ENCODE data around the gene GNPAT. TPM values are rescaled to one million over a fixed set of nuclear protein-coding genes. Genes with fewer than 3 reads are reported as not detected.

Gene GNPAT
- total RNA-seq, 2 donors from 2014 or later, result 26.5 to 29.2 TPM

DNA sequence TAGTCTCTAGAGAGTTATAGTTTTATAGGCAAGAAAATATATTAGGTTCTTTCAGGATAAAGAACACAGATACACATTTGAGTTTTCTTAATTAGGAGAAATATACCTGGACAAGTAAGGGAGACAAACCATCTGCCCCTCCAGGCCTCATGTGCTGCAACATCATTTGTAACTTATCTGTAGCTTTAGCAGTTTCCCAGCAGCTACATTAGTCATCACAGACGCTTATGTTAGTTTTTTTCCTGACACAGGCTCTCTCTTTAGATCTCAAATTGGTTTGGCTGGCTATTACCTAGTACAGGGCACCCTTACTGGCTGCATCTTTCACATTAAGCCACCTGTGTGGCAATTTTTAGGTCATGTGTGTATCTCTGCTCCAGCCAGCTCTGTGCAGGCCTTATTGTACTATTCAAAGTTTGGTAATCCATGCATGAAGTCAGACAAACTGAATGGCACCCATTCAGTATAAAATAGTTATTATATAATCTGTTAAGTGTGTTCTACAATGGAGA lies 25.9 kb downstream of the GNPAT start:
- Histone ChIP-seq H3K27ac (no peak overlapping the region), H3K4me1 (ENCODE audit: control insufficient read depth in 1 of 2, low read depth in 2 of 2) (no peaks in the 10 kb centered on the region), H3K4me3 (no peak overlapping the region), H3K36me3 (peaks cover 40% of the 10 kb centered on the region), H3K27me3 (replicated peaks; ENCODE audit: insufficient read depth) (no peaks in the 10 kb centered on the region), H3K9me3 (no peaks in the 10 kb centered on the region)
- ATAC-seq (ENCODE audit: insufficient number of reproducible peaks, low FRiP score, low read depth), result no peak
- TF ChIP-seq, protein P1, sequence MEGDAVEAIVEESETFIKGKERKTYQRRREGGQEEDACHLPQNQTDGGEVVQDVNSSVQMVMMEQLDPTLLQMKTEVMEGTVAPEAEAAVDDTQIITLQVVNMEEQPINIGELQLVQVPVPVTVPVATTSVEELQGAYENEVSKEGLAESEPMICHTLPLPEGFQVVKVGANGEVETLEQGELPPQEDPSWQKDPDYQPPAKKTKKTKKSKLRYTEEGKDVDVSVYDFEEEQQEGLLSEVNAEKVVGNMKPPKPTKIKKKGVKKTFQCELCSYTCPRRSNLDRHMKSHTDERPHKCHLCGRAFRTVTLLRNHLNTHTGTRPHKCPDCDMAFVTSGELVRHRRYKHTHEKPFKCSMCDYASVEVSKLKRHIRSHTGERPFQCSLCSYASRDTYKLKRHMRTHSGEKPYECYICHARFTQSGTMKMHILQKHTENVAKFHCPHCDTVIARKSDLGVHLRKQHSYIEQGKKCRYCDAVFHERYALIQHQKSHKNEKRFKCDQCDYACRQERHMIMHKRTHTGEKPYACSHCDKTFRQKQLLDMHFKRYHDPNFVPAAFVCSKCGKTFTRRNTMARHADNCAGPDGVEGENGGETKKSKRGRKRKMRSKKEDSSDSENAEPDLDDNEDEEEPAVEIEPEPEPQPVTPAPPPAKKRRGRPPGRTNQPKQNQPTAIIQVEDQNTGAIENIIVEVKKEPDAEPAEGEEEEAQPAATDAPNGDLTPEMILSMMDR (IDR thresholded peaks at IDR 0.05), result no peak
- DNase-seq (ENCODE audit: low spot score), result no peak

DNA sequence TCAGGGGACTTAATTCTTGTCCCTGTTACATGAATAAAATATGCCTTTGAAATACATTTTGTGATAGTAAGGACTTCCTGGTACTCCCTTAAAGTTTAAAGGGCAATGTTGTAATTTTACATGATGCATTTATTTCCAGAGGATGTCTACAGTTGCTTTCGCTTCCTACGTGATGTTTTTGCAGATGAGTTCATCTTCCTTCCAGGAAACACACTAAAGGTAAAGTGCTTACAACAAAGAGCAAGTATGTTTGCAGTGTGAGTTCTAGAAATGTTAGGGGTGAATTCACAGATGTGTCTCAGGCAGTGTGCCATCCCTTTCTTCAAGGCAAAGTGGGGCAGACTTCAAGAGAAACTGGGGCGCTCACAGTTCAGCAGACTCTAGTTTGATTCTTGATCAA lies 31.2 kb downstream of the GNPAT start:
- no peak overlapping the region for H3K27ac ChIP-seq
- TF ChIP-seq, protein P1 (IDR thresholded peaks at IDR 0.05), result no peak
- no peaks in the 10 kb centered on the region for H3K27me3 ChIP-seq (replicated peaks; ENCODE audit: insufficient read depth)
- no peaks in the 10 kb centered on the region for H3K9me3 ChIP-seq
- ATAC-seq (ENCODE audit: insufficient number of reproducible peaks, low FRiP score, low read depth), result no peak
- H3K36me3 ChIP-seq, result peaks cover 45% of the 10 kb centered on the region
- H3K4me3 ChIP-seq, result no peak overlapping the region
- no peak for DNase-seq (ENCODE audit: low spot score)
- H3K4me1 ChIP-seq (ENCODE audit: control insufficient read depth in 1 of 2, low read depth in 2 of 2), result no peaks in the 10 kb centered on the region

DNA sequence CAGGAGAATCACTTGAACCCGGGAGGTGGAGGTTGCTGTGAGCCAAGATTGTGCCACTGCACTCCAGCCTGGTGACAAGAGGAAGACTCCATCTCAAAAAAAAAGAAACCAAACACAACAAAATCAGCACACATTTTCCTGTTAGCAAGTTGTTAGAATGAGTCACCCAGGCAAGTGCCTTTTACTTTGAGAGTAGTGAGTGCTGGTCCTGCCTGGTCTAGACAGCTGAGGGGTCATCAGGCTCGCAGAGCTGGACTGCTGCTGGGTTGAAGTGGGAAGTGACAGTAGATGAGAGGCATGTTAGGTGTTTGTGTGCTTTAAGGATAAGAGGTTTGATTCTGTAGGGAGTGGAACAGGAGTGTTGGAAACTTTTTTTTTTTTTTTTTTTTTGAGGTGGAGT lies 31.9 kb downstream of the GNPAT start:
- ATAC-seq (ENCODE audit: insufficient number of reproducible peaks, low FRiP score, low read depth) (no peak), DNase-seq (ENCODE audit: low spot score) (no peak)
- Histone ChIP-seq H3K9me3 (no peaks in the 10 kb centered on the region), H3K27ac (no peak overlapping the region), H3K4me3 (no peak overlapping the region), H3K36me3 (peaks cover 38% of the 10 kb centered on the region), H3K4me1 (ENCODE audit: control insufficient read depth in 1 of 2, low read depth in 2 of 2) (no peaks in the 10 kb centered on the region), H3K27me3 (replicated peaks; ENCODE audit: insufficient read depth) (no peaks in the 10 kb centered on the region)
- TF ChIP-seq, protein P1 (IDR thresholded peaks at IDR 0.05), result no peak

DNA sequence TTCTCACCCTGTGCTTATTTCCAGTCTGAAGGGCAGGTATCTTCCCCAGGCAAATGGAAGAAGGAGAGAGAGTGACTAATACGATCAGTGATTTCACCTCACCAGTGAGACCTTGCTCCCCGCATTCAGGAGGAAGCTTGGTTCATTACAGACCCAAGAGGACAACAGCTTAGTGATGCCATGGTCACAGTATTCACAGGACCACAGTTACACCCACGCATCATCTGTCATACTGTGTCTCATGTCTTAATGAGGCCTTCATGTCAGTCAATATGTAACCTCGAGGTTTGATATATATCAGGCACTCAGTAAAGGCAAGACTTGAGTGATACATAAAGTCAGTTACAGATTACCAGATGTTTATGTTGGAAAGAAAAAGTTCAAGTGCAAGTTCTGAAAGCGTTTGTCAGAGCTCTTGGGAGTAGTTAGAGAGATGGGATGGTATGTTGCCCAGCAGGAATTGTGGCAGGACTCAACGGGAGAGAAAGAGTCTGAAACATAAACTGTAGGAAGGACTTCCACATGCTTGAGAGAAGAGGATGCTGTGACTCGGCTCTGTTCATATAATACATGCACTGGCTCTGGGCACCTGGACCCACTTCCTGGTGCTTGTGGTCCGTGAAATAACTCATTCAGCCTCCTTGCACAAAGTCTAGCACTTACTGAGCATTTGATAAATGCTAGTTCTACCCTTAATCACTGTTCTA lies 33.3 kb downstream of the GNPAT start:
- DNase-seq (ENCODE audit: low spot score) (no peak), ATAC-seq (ENCODE audit: insufficient number of reproducible peaks, low FRiP score, low read depth) (no peak)
- no peaks in the 10 kb centered on the region for H3K27me3 ChIP-seq (replicated peaks; ENCODE audit: insufficient read depth)
- no peaks in the 10 kb centered on the region for H3K9me3 ChIP-seq
- TF ChIP-seq, protein P1 (IDR thresholded peaks at IDR 0.05), result no peak
- no peak overlapping the region for H3K4me3 ChIP-seq
- no peak overlapping the region for H3K27ac ChIP-seq
- H3K4me1 ChIP-seq (ENCODE audit: control insufficient read depth in 1 of 2, low read depth in 2 of 2), result no peaks in the 10 kb centered on the region
- peaks cover 33% of the 10 kb centered on the region for H3K36me3 ChIP-seq

DNA sequence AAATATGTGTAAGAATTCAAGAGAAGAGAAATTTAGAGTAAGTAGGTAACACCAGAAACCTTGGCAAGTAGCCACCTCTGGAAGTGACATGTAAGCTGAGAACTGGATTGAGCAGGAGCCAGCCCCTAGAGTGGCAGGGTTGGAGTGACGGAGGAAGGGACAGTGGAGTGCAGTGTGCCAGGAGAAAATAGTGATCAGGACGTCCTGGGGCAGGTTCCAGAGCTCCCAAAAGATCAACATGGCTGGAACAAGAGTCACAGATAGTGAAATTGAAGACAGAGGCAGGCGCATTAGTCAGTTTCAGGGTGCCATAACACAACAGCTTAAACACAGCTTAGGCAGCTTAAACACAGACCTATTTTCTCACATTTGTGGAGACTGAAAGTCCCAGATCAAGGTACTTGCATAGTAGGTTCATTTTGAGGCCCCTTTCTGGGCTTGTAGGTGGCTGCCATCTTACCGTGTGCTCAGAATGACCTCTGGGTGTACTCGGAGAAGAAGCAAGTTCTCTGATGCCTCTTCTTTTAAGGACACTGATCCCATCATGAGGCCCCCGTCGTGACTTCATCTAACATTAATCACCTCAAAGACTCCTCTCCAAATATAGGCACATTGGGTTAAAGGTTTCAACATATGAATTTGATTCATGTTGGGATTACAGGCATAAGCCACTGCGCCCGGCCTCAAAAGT lies 37.2 kb downstream of the GNPAT start:
- Histone ChIP-seq H3K9me3 (no peaks in the 10 kb centered on the region), H3K27me3 (replicated peaks; ENCODE audit: insufficient read depth) (no peaks in the 10 kb centered on the region), H3K36me3 (peaks cover 22% of the 10 kb centered on the region), H3K4me3 (no peak overlapping the region), H3K4me1 (ENCODE audit: control insufficient read depth in 1 of 2, low read depth in 2 of 2) (no peaks in the 10 kb centered on the region), H3K27ac (no peak overlapping the region)
- DNase-seq (ENCODE audit: low spot score), result no peak
- no peak for ATAC-seq (ENCODE audit: insufficient number of reproducible peaks, low FRiP score, low read depth)
- TF ChIP-seq, protein P1 (IDR thresholded peaks at IDR 0.05), result no peak

Data from thoracic aorta (tissue), 2 donors.